HL-60/S4 treated with phorbol 12-myristate 13-acetate at 8.2 ng/mL for 4 days and 3 days (cell line): Measurements from ENCODE around the gene SLC16A3.

Source experiments
- in situ Hi-C: fragments of 300-500 bp; cut with MboI; formaldehyde crosslinking; loops from 2 replicates; pipeline ENCODE4 v1.15.0; 2022; ENCODE audit warnings: low sequenced_read_pairs

Gene SLC16A3

GRCh38 chr17:82221341-82221902 is 7.4 kb upstream of the SLC16A3 start:
- in situ Hi-C loops: no loop called here

GRCh38 chr17:82222816-82223215 is 6.0 kb upstream of the SLC16A3 start:
- in situ Hi-C loops: no loop called here

- in situ Hi-C loops: no loop called here
These were observed 5.3 kb upstream of the SLC16A3 start for GRCh38 chr17:82223517-82223916.

- in situ Hi-C loops: no loop called here
These were observed 4.2 kb upstream of the SLC16A3 start for GRCh38 chr17:82224666-82225065.

- in situ Hi-C loops: no loop called here
These were observed 3.3 kb upstream of the SLC16A3 start for GRCh38 chr17:82225368-82226029.

- in situ Hi-C loops: no loop called here
These were observed 2.6 kb upstream of the SLC16A3 start for GRCh38 chr17:82226146-82226808.

- in situ Hi-C loops: no loop called here
These were observed 1.8 kb upstream of the SLC16A3 start for GRCh38 chr17:82226809-82227628.

GRCh38 chr17:82227629-82228277 is 1.1 kb upstream of the SLC16A3 start:
- in situ Hi-C loops: no loop called here

GRCh38 chr17:82228278-82228841 is 482 bp upstream of the SLC16A3 start:
- in situ Hi-C loops: no loop called here

- in situ Hi-C loops: no loop called here
These were observed 1.1 kb downstream of the SLC16A3 start for GRCh38 chr17:82229698-82230608.

- in situ Hi-C loops: no loop called here
These were observed 1.9 kb downstream of the SLC16A3 start for GRCh38 chr17:82230609-82231311.

- in situ Hi-C loops: no loop called here
These were observed 2.4 kb downstream of the SLC16A3 start for GRCh38 chr17:82231312-82231561.

- in situ Hi-C loops: no loop called here
These were observed 2.9 kb downstream of the SLC16A3 start for GRCh38 chr17:82231562-82232321.

- in situ Hi-C loops: no loop called here
These were observed 3.5 kb downstream of the SLC16A3 start for GRCh38 chr17:82232322-82232820.

GRCh38 chr17:82232876-82233785 is 4.3 kb downstream of the SLC16A3 start:
- in situ Hi-C loops: no loop called here

GRCh38 chr17:82234211-82235055 is 5.6 kb downstream of the SLC16A3 start:
- in situ Hi-C loops: no loop called here
